ENCODE measurements around the gene PDHA1.

The PDHA1 gene

GRCh38 chrX:19375546-19375945 is 31.8 kb downstream of the PDHA1 start:
- no peak for DNase-seq (ENCODE audit: low read depth)

DNA sequence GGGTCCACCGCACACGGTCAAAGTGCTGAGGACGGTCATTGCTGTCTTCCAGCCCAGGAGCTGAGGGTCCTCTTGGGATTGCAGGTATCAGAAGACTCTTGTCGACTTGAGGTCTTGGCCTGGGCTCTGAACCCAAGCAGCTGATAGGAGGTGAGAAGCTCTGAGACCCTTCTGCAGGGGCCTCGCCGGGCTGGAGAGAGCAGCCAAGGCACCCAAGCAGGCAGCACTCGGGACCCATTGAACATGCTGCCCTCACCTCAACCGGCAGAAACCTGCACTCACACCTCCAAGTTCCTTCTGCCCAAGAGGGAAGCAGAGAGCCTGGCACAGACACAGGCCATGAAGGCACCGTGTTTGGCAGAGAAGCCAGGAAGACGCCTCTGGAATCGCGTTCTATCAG is 34.1 kb downstream of the PDHA1 start:
- DNase-seq (ENCODE audit: low read depth): no peak

DNA sequence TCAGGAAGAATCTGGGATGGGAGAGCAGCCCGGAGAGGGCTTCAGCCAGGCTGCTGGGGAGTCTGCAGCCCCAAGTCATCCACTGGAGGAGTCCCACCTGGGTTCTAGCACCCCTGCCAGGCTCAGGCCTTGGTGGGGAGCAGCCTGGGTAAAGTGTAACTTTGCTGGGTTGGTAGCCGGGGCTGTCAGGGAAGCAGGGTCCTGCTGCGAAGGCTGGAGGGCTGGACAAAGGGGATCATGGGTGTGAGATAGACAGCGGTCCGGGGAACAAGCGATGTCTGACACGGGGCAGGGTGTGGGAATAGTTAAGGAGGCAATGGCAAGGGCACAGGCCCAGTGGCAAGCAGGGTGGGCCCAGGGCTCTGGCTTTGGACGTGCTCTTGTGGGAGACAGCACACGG is 37.6 kb downstream of the PDHA1 start:
- no peak for DNase-seq (ENCODE audit: low read depth)

DNA sequence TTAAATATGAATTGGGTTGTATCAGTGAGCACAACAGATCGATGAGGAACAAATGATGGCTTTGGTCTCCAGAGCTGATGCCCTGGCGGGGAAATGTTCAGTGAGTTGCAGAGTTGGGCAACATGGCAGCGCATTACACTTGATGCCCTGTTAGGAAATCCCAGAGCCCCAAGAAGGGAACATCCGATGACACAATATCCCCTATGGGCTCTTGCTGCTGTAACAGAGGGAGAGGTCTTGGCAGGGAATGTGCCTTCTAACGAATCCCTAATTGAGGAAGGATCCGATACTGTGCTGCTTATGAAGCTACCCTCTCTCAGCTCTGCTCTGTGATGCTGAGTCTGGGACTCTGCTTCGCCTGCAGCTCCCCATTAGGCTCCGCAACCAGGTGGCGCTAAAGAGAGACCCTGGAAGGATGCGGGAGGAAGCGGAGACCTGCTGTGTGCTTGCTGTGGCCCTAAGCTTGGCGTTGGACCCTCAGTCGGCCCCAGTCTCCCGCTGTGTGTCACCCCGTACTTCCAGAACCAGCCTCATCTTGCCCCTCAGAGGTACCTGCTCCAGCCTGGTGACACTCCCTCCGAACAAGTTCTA is 38.9 kb downstream of the PDHA1 start:
- no peak for DNase-seq (ENCODE audit: low read depth)

DNA sequence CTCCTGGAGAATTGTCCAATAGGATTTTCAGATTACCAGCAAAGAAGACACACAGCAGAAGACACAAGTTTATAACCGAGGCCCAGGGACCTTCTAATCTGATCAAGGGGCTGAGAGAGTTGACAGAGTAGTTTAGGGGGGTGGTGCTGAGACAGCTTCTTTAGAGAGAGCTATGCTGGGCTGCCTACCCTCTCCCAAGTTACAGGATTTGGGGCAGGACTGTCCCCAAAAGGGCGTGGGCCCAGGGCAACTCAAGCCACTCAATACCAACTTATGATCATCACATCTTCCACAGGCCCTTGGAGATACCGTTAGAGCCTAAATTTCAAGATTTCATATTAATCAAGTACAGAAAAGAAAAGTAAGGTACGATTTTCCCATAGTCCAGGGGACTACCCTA is 43.0 kb downstream of the PDHA1 start:
- DNase-seq (ENCODE audit: low read depth): no peak

- DNase-seq (ENCODE audit: low read depth): no peak
Measured at GRCh38 chrX:19388064-19388679, 44.4 kb downstream of the PDHA1 start.

DNA sequence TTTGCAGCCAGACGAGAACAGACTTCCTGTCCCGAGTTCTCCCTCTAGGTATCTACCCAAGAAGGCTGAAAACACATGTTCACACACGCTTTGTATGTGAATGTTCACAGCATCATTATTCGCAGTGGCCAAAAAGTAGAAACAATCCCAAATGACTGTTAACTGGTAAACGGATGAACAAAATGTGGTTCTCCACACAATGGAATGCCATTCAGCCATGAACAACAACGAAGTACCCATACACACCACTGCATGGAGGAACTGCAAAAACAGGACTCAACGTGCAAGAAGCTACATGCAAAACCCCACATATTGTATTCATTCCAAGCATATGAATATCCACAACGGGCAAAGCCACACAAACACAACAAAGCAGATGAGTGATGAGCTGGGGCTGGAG is 45.0 kb downstream of the PDHA1 start:
- DNase-seq (ENCODE audit: low read depth): no peak

- DNase-seq (ENCODE audit: low read depth): no peak
Measured at GRCh38 chrX:19389227-19389845, 45.6 kb downstream of the PDHA1 start.

GRCh38 chrX:19392078-19392477 is 48.4 kb downstream of the PDHA1 start:
- no peak for DNase-seq (ENCODE audit: low read depth)

DNA sequence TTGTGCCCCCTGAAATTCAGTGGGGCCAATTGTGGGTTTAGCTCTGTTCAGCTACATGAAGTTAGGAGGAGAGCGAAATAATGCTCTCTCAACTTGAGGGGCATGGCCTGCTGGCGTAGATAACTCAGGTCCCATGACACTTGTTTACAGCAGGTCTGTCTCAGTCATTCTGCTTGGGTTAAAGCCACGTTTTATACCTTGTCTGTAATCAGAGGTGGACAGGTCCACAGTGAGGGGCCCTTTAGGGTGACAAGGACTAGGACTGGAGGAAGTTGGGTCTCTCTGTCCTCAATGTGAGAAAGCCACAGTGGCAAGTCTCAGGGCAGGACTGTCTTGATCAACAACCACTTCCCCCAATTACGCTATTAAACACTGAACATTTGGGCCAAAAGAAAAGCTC is 49.0 kb downstream of the PDHA1 start:
- DNase-seq (ENCODE audit: low read depth): no peak

DNA sequence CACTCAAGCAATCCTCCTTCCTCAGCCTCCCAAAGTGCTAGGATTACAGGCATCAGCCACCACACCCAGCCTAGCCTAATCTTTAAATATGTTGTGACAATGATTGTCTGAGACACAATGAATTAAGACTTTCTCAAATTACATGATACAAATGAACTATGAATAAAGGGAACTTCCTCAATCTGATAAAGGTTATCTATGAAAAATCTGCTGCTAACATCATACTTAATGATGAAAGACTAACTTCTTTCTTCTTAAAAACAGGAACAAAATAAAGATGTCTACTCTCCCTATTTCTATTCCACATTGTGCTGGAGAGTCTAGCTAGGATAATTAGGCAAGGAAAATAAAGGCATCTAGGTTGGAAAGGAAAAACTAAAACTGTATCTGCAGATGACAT is 60.0 kb downstream of the PDHA1 start:
- no peak for DNase-seq (ENCODE audit: low read depth)

- DNase-seq (ENCODE audit: low read depth): no peak
Measured at GRCh38 chrX:19410259-19410658, 66.5 kb downstream of the PDHA1 start.

Measured in GM04504 (cell line).